MM.1S (cell line): Measurements from ENCODE around the gene CD38.

Experiments
- DNase-seq: peaks from one replicate; pipeline ENCODE4 v3.0.0-alpha.2; 2015
- H2AFZ ChIP-seq: fragments of 300-600 bp; sonication (generic); 2 replicates; pipeline ENCODE4 v1.6.0; 2016; ENCODE audit warnings: antibody characterized with exemption, low read length
- H3F3A ChIP-seq: fragments of 300-600 bp; sonication (generic); 2 replicates; pipeline ENCODE4 v1.6.1; 2016; ENCODE audit warnings: mild to moderate bottlenecking, antibody characterized with exemption, low read length, moderate library complexity, mixed read lengths; ENCODE audit not compliant: insufficient read depth
- H3K27ac ChIP-seq: fragments of 300-600 bp; sonication (generic); 2 replicates; pipeline ENCODE4 v1.5.1; 2016; ENCODE audit warnings: mild to moderate bottlenecking, low read length
- H3K27me3 ChIP-seq: fragments of 300-600 bp; sonication (generic); replicated peaks from 2 replicates; pipeline ENCODE4 v1.6.0; 2016; ENCODE audit warnings: low read length; ENCODE audit not compliant: insufficient read depth
- H3K36me3 ChIP-seq: fragments of 300-600 bp; sonication (generic); replicated peaks from 2 replicates; pipeline ENCODE4 v1.6.1; 2016; ENCODE audit warnings: mild to moderate bottlenecking, low read length, mixed read lengths; ENCODE audit not compliant: insufficient read depth
- H3K4me1 ChIP-seq: fragments of 300-600 bp; sonication (generic); 2 replicates; pipeline ENCODE4 v1.6.1; 2016; ENCODE audit warnings: low read length, mixed read lengths
- H3K4me2 ChIP-seq: fragments of 300-600 bp; sonication (generic); 2 replicates; pipeline ENCODE4 v1.6.0; 2016; ENCODE audit warnings: low read depth, low read length
- H3K4me3 ChIP-seq: fragments of 300-600 bp; sonication (generic); 2 replicates; pipeline ENCODE4 v1.5.1; 2016; ENCODE audit warnings: low read length, mixed read lengths
- H3K79me2 ChIP-seq: fragments of 300-600 bp; sonication (generic); 2 replicates; pipeline ENCODE4 v1.6.1; 2016; ENCODE audit warnings: mixed run types, low read length, mixed read lengths
- H3K9ac ChIP-seq: fragments of 300-600 bp; sonication (generic); 2 replicates; pipeline ENCODE4 v1.6.1; 2016; ENCODE audit warnings: low read length, mixed read lengths
- H3K9me2 ChIP-seq: fragments of 300-600 bp; sonication (generic); replicated peaks from 2 replicates; pipeline ENCODE4 v1.6.1; 2016; ENCODE audit warnings: mild to moderate bottlenecking, low read length, mixed read lengths; ENCODE audit not compliant: insufficient read depth
- H3K9me3 ChIP-seq: fragments of 300-600 bp; sonication (generic); replicated peaks from 2 replicates; pipeline ENCODE4 v1.6.1; 2016; ENCODE audit warnings: mild to moderate bottlenecking, low read length, mixed read lengths; ENCODE audit not compliant: insufficient read depth
- H4K20me1 ChIP-seq: fragments of 300-600 bp; sonication (generic); 2 replicates; pipeline ENCODE4 v1.6.1; 2016; ENCODE audit warnings: mild to moderate bottlenecking, low read length, moderate library complexity, mixed read lengths; ENCODE audit not compliant: insufficient read depth
- EZH2 ChIP-seq: fragments of 300-600 bp; sonication (generic); optimal IDR thresholded peaks from 2 replicates; pipeline ENCODE3; 2017; ENCODE audit warnings: low read depth, mild to moderate bottlenecking, antibody characterized with exemption, low read length, mixed read lengths
- EZH2phosphoT487 ChIP-seq: fragments of 300-600 bp; sonication (generic); IDR thresholded peaks from 2 replicates; pipeline ENCODE4 v1.6.1; 2018; ENCODE audit warnings: antibody characterized with exemption, low read length
- TF ChIP-seq, protein P1 (sequence below): fragments of 300-600 bp; sonication (generic); IDR thresholded peaks from 2 replicates; pipeline ENCODE4 v1.5.1; 2016; ENCODE audit warnings: antibody characterized with exemption, low read length, mixed read lengths

CD38 gene

DNA sequence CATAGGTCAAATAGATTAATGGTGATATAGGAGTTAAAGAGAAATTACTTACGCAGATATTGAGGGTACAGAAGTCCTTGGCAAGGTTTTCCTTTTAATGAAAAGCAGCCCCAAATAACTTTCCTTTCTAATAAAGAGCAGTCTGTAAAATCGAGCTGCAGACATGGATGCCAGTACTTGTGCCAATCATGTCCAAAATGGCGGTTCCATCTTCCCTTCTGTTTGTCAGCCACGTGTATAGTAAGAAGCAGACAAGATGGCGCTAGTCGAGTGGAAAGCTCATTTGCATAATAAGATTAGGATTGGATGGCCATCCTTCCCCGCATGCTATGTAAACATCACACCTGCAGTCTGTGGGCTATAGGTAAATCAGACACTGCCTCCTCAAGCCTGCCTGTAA, 92.0 kb downstream of the CD38 start:
- no peak overlapping the region for H3K4me3 ChIP-seq

DNA sequence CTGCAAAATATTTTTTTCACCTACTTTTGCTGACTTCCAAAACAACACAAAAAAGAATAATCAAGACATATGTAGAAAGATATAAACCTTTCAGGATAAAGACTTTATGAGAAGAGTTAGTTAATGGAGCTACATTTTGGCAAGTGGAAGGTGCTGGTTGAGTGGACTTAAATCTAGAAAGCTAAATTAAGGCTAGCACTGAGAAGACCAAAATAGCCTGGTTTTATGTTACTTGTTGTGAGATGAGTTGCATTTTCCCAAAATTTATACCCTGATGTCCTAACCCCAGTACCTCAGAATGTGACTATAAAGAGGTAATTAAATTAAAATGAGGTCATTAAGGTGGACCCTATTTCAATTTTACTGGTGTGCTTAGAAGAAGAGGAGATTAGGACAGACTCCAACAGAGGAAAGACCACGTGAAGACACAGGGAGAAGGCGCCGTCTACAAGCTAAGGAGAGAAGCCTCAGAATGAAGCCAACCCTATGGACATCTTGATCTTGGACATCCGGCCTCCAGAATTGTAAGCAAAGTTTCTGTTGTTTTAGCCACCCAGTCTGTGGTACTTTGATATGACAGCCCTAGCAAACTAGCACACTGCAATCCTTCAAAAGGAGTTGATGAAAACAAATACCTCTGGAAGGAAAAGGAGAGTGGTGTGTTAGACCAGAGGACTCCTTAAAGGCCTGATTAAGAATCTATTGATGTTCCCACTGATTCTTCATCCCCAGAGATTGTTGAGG, 93.0 kb downstream of the CD38 start:
- Histone ChIP-seq H3K36me3 (no peaks in the 10 kb centered on the region), H3K4me3 (no peak overlapping the region), H3K27ac (no peak overlapping the region), H3F3A (no peaks in the 10 kb centered on the region), H3K9ac (no peak overlapping the region), H3K27me3 (no peaks in the 10 kb centered on the region), H2AFZ (no peak overlapping the region), H4K20me1 (no peaks in the 10 kb centered on the region), H3K9me2 (no peaks in the 10 kb centered on the region), H3K4me1 (no peaks in the 10 kb centered on the region), H3K4me2 (no peak overlapping the region), H3K79me2 (no peaks in the 10 kb centered on the region), H3K9me3 (no peaks in the 10 kb centered on the region)
- TF ChIP-seq, protein P1, sequence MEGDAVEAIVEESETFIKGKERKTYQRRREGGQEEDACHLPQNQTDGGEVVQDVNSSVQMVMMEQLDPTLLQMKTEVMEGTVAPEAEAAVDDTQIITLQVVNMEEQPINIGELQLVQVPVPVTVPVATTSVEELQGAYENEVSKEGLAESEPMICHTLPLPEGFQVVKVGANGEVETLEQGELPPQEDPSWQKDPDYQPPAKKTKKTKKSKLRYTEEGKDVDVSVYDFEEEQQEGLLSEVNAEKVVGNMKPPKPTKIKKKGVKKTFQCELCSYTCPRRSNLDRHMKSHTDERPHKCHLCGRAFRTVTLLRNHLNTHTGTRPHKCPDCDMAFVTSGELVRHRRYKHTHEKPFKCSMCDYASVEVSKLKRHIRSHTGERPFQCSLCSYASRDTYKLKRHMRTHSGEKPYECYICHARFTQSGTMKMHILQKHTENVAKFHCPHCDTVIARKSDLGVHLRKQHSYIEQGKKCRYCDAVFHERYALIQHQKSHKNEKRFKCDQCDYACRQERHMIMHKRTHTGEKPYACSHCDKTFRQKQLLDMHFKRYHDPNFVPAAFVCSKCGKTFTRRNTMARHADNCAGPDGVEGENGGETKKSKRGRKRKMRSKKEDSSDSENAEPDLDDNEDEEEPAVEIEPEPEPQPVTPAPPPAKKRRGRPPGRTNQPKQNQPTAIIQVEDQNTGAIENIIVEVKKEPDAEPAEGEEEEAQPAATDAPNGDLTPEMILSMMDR, result no peak
- TF ChIP-seq EZH2phosphoT487 (no peak), EZH2 (no peak)
- DNase-seq, result no peak

More for the DNA sequence above, 92.0 kb downstream of the CD38 start:
- no peaks in the 10 kb centered on the region for H3K9me2 ChIP-seq
- H3K36me3 ChIP-seq, result no peaks in the 10 kb centered on the region
- H3F3A ChIP-seq, result no peaks in the 10 kb centered on the region
- H3K79me2 ChIP-seq, result no peaks in the 10 kb centered on the region
- no peak overlapping the region for H3K4me2 ChIP-seq
- DNase-seq, result no peak
- no peaks in the 10 kb centered on the region for H3K4me1 ChIP-seq
- no peak overlapping the region for H3K27ac ChIP-seq
- no peaks in the 10 kb centered on the region for H3K27me3 ChIP-seq
- H2AFZ ChIP-seq, result no peak overlapping the region
- no peak overlapping the region for H3K9ac ChIP-seq
- H3K9me3 ChIP-seq, result no peaks in the 10 kb centered on the region
- TF ChIP-seq, protein P1, result no peak
- TF ChIP-seq EZH2 (no peak), EZH2phosphoT487 (no peak)
- H4K20me1 ChIP-seq, result no peaks in the 10 kb centered on the region

DNA sequence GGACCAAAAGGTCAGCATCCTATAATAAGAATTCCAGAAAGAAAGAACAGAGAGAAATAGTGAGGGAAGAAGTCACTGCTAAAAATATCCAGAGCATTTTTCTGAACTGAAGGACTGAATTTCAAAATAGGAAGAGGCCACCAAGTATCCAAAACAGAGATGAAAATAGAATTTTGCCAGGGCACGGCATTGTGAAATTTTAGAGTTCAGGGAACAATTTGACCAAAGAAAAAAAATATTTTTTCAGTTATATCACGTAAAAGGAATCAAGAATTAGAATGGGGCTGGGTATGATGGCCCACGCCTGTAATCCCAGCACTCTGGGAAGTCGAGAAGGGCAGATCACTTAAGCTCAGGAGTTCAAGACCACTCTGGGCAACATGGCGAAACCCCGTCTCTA, 95.0 kb downstream of the CD38 start:
- Histone ChIP-seq H4K20me1 (no peaks in the 10 kb centered on the region), H3K9me3 (no peaks in the 10 kb centered on the region), H3K27ac (no peak overlapping the region), H3K9me2 (no peaks in the 10 kb centered on the region), H3F3A (no peaks in the 10 kb centered on the region), H3K4me2 (no peak overlapping the region), H3K4me3 (no peak overlapping the region), H3K79me2 (no peaks in the 10 kb centered on the region), H2AFZ (no peak overlapping the region), H3K9ac (no peak overlapping the region), H3K27me3 (no peaks in the 10 kb centered on the region), H3K4me1 (no peaks in the 10 kb centered on the region), H3K36me3 (no peaks in the 10 kb centered on the region)
- no peak for DNase-seq
- TF ChIP-seq, protein P1, result no peak
- TF ChIP-seq EZH2phosphoT487 (no peak), EZH2 (no peak)
